ENCODE results near the gene SCOC. TPM values are rescaled to one million over a fixed set of nuclear protein-coding genes. Genes with fewer than 3 reads are reported as not detected.

The SCOC gene
- total RNA-seq, 1 experiment from 2014 or later: 49.2 TPM

DNA sequence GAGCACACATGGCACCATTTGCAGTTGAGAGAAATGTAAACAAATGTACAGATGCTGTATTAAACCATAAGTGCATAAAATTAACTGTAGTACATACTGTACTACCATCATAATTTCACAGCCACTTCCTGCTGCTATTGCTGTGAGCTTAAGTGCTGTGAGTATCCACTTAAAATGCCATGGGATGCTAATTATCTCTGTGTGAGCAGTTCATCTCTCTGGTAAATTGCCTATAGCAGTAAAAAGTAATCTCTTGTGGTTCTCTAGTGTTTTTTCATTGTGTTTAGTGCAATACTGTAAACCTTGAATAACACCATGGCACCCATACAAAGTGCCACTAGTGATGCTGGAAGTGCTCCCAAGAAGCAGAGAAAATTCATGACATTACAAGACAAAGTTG is 9.9 kb upstream of the SCOC start:
- no peaks in the 10 kb centered on the region for H3K36me3 Mint-ChIP-seq (ENCODE audit: insufficient read depth, unreplicated experiment)
- intact Hi-C loops (cut with micrococcal nuclease): no loop called here
- H3K4me1 Mint-ChIP-seq (ENCODE audit: insufficient read depth, unreplicated experiment): peaks cover 8% of the 10 kb centered on the region
- H3K9me3 Mint-ChIP-seq (ENCODE audit: unreplicated experiment): no peaks in the 10 kb centered on the region
- no TSS peak for BruUV-seq (replicated peaks)
- POLR2A ChIA-PET: interaction anchor here (1.1 to 5.0 kb wide), 3 partner anchors 10 to 246 kb away, joined by 4 to 31 read pairs (median 6); partner anchors contain the start of gene SCOC
- no peaks in the 10 kb centered on the region for H3K27me3 Mint-ChIP-seq (ENCODE audit: insufficient read depth, unreplicated experiment)
- CTCF ChIA-PET: interaction anchor here (1.3 to 5.8 kb wide), 5 partner anchors 11 to 487 kb away, joined by 3 to 99 read pairs (median 15); partner anchors contain the start of gene SCOC
- H3K27ac Mint-ChIP-seq (ENCODE audit: low read depth, unreplicated experiment): no peak overlapping the region
- DNase-seq (ENCODE audit: unreplicated experiment): no peak
- no peak overlapping the region for H3K4me3 Mint-ChIP-seq (ENCODE audit: unreplicated experiment)
- TF ChIP-seq, protein P1, sequence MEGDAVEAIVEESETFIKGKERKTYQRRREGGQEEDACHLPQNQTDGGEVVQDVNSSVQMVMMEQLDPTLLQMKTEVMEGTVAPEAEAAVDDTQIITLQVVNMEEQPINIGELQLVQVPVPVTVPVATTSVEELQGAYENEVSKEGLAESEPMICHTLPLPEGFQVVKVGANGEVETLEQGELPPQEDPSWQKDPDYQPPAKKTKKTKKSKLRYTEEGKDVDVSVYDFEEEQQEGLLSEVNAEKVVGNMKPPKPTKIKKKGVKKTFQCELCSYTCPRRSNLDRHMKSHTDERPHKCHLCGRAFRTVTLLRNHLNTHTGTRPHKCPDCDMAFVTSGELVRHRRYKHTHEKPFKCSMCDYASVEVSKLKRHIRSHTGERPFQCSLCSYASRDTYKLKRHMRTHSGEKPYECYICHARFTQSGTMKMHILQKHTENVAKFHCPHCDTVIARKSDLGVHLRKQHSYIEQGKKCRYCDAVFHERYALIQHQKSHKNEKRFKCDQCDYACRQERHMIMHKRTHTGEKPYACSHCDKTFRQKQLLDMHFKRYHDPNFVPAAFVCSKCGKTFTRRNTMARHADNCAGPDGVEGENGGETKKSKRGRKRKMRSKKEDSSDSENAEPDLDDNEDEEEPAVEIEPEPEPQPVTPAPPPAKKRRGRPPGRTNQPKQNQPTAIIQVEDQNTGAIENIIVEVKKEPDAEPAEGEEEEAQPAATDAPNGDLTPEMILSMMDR (IDR thresholded peaks at IDR 0.05; ENCODE audit: unreplicated experiment): no peak

DNA sequence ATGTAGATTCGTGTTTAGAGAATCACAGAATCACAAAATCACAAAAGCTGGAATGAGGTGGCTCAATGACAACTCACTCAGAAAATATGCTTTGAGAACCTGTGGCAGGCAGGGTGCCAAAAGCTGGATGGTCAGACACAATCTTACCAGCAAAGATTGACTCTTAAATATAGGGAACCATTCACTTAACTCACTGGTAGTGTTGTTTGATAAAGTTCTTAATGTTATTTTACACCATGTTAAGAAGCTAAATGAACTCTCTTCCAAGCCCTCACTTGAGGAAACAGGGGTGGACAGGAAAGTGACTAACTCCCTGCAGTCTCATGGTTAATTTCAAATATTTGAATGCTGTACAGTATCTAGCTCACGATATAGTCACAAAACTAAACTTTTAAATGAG is 5.7 kb upstream of the SCOC start:
- Mint-ChIP-seq H3K36me3 (ENCODE audit: insufficient read depth, unreplicated experiment) (no peaks in the 10 kb centered on the region), H3K27me3 (ENCODE audit: insufficient read depth, unreplicated experiment) (no peaks in the 10 kb centered on the region), H3K27ac (ENCODE audit: low read depth, unreplicated experiment) (no peak overlapping the region), H3K4me1 (ENCODE audit: insufficient read depth, unreplicated experiment) (no peaks in the 10 kb centered on the region), H3K4me3 (ENCODE audit: unreplicated experiment) (no peak overlapping the region), H3K9me3 (ENCODE audit: unreplicated experiment) (no peaks in the 10 kb centered on the region)
- ChIA-PET POLR2A (interaction anchor here (2.9 kb wide), 1 partner anchor 156 kb away, joined by 11 read pairs; the partner anchor contains the start of gene ELMOD2), CTCF (interaction anchor here (0.6 to 2.9 kb wide), 10 partner anchors 8 to 668 kb away, joined by 3 to 32 read pairs (median 4); partner anchors contain the start of gene CLGN)
- TF ChIP-seq, protein P1 (IDR thresholded peaks at IDR 0.05; ENCODE audit: unreplicated experiment): no peak
- no TSS peak for BruUV-seq (replicated peaks)
- peak; percentile 45 for DNase-seq (ENCODE audit: unreplicated experiment)
- intact Hi-C loops (cut with micrococcal nuclease): no loop called here

DNA sequence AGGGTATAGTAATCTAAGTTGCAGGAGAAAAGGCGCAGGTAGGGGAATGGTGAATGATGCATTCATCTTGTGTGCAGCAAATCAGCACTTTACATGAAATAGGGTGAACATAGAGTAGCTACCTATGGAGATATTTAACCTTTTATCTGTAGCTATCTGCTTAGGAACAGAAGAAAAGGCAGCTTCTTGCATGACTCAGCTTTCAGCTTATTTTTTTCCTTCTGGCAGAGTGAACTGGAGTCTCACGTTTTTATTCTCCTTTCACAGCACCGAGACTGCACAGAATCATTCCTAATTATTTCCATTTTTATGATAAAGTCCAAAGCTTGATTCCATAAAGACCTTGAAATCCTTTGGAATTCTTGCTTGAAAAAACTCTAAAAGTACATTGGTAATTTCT is 4.8 kb upstream of the SCOC start:
- Mint-ChIP-seq H3K36me3 (ENCODE audit: insufficient read depth, unreplicated experiment) (no peaks in the 10 kb centered on the region), H3K4me3 (ENCODE audit: unreplicated experiment) (no peak overlapping the region), H3K9me3 (ENCODE audit: unreplicated experiment) (no peaks in the 10 kb centered on the region), H3K27ac (ENCODE audit: low read depth, unreplicated experiment) (no peak overlapping the region), H3K4me1 (ENCODE audit: insufficient read depth, unreplicated experiment) (no peaks in the 10 kb centered on the region), H3K27me3 (ENCODE audit: insufficient read depth, unreplicated experiment) (no peaks in the 10 kb centered on the region)
- intact Hi-C loops (cut with micrococcal nuclease): no loop called here
- DNase-seq (ENCODE audit: unreplicated experiment): no peak
- POLR2A ChIA-PET: interaction anchor here (0.6 to 2.9 kb wide), 3 partner anchors 137 to 703 kb away, joined by 3 to 11 read pairs (median 4); partner anchors contain the start of gene ELMOD2
- TF ChIP-seq, protein P1 (IDR thresholded peaks at IDR 0.05; ENCODE audit: unreplicated experiment): no peak
- CTCF ChIA-PET: interaction anchor here (0.6 to 2.9 kb wide), 10 partner anchors 9 to 482 kb away, joined by 3 to 32 read pairs (median 4); partner anchors contain the start of genes CLGN and ELMOD2
- no TSS peak for BruUV-seq (replicated peaks)

DNA sequence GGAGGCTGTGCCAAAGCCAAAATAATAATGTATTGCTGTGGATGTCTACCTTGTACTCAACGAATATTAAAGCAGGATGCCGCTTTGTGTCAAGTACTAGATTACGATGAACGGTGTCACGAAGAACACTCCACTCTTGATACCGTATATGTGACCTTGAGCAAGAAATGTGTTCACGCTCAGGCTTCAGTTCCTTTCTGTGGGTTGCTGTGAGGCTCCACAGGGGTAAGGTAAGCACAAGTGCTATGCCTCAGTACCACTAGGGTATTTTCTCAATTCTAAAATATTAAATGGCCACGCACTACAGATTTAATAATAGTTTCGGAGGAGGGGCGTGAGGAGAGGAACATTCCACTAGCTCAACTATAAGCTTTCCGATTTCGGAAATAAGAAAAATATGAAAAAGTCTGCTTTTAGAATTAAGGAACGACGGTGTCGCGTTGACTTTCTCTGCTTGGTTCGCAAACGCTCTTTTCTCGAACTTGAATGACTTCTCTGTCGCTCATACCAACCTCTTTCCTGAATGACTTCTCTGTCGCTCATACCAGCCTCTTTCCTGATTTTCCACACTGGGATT is 607 bp upstream of the SCOC start:
- ChIA-PET CTCF (interaction anchor here (0.6 to 4.5 kb wide), 13 partner anchors 11 to 477 kb away, joined by 3 to 52 read pairs (median 4); partner anchors contain the start of genes CLGN and ELMOD2), POLR2A (interaction anchor here (0.6 to 4.5 kb wide), 34 partner anchors 8 to 1072 kb away, joined by 3 to 52 read pairs (median 4); partner anchors contain the start of genes CLGN, ELMOD2, MGST2 and TBC1D9)
- no peak overlapping the region for H3K4me3 Mint-ChIP-seq (ENCODE audit: unreplicated experiment)
- TF ChIP-seq, protein P1 (IDR thresholded peaks at IDR 0.05; ENCODE audit: unreplicated experiment): peak; percentile 10
- H3K4me1 Mint-ChIP-seq (ENCODE audit: insufficient read depth, unreplicated experiment): peaks cover 34% of the 10 kb centered on the region
- no peaks in the 10 kb centered on the region for H3K36me3 Mint-ChIP-seq (ENCODE audit: insufficient read depth, unreplicated experiment)
- H3K27ac Mint-ChIP-seq (ENCODE audit: low read depth, unreplicated experiment): no peak overlapping the region
- no peaks in the 10 kb centered on the region for H3K27me3 Mint-ChIP-seq (ENCODE audit: insufficient read depth, unreplicated experiment)
- intact Hi-C loops (cut with micrococcal nuclease): loop anchor here (1.0 to 5.0 kb wide), 3 partner anchors 54 to 384 kb away; partner anchors contain the start of genes CLGN, ELMOD2 and TBC1D9
- peak; percentile 26 for DNase-seq (ENCODE audit: unreplicated experiment)
- no peaks in the 10 kb centered on the region for H3K9me3 Mint-ChIP-seq (ENCODE audit: unreplicated experiment)
- TSS peak; percentile 58 for BruUV-seq (replicated peaks)
